Upper lobe of right lung (tissue), 1 donor: ENCODE data around the gene CNTD1. TPM values are rescaled to one million over a fixed set of nuclear protein-coding genes. Genes with fewer than 3 reads are reported as not detected.

Source experiments
- ATAC-seq: fragments of 200-7000 bp; cut with Tn5 transposase; one replicate; pipeline ENCODE4 v1.9.1; 2020; ENCODE audit warnings: mild to moderate bottlenecking, moderate library complexity
- DNase-seq: peaks from one replicate; pipeline ENCODE4 v3.0.0-alpha.2; 2020
- H3K27ac ChIP-seq: fragments of 200-600 bp; one replicate; pipeline ENCODE4 v1.8.0; 2022
- H3K27me3 ChIP-seq: fragments of 200-600 bp; one replicate; pipeline ENCODE4 v1.8.0; 2022; ENCODE audit warnings: mild to moderate bottlenecking
- H3K36me3 ChIP-seq: fragments of 200-600 bp; one replicate; pipeline ENCODE4 v1.8.0; 2022
- H3K4me1 ChIP-seq: fragments of 200-600 bp; one replicate; pipeline ENCODE4 v1.8.0; 2022
- H3K4me3 ChIP-seq: fragments of 200-600 bp; one replicate; pipeline ENCODE4 v1.8.0; 2022; ENCODE audit warnings: mild to moderate bottlenecking
- H3K9me3 ChIP-seq: fragments of 200-600 bp; one replicate; pipeline ENCODE4 v1.8.0; 2022
- CTCF ChIP-seq: fragments of 200-600 bp; IDR thresholded peaks from one replicate; pipeline ENCODE4 v1.8.0; 2022; ENCODE audit warnings: antibody characterized with exemption
- intact Hi-C: fragments of 100-400 bp; cut with DNase I; formaldehyde crosslinking; loops from one replicate; pipeline ENCODE4 v1.11.0; 2022
- total RNA-seq: library from RNA; stranded (reverse); fragmentation: NEBNext Ultra II Directional; extraction: Animal tissue kit (Norgen Biotek cat#: 25700); gene quantifications from one replicate; pipeline ENCODE4 v1.2.1, GENCODE V29; 2021
- donor health status: DM: no; HTN: yes; CAD: no; lungs with severe emphysema.

CNTD1 gene
- total RNA-seq, 1 donor from 2014 or later: 0.14 TPM

- TF ChIP-seq CTCF: no peak
- ATAC-seq (no peak), DNase-seq (no peak)
- no peaks in the 10 kb centered on the region for H3K27me3 ChIP-seq
- H3K4me1 ChIP-seq: peaks cover 18% of the 10 kb centered on the region
- no peaks in the 10 kb centered on the region for H3K36me3 ChIP-seq
- no peak overlapping the region for H3K4me3 ChIP-seq
- H3K9me3 ChIP-seq: no peaks in the 10 kb centered on the region
- no peak overlapping the region for H3K27ac ChIP-seq
- intact Hi-C loops: no loop called here
Observed at GRCh38 chr17:42795465-42795864, 3.2 kb upstream of the CNTD1 start.

- intact Hi-C loops: no loop called here
- Histone ChIP-seq H3K27me3 (no peaks in the 10 kb centered on the region), H3K27ac (no peak overlapping the region), H3K9me3 (no peaks in the 10 kb centered on the region), H3K4me3 (no peak overlapping the region), H3K36me3 (no peaks in the 10 kb centered on the region), H3K4me1 (peaks cover 18% of the 10 kb centered on the region)
- DNase-seq: no peak
- no peak for ATAC-seq
- no peak for TF ChIP-seq CTCF
Observed at GRCh38 chr17:42796066-42796758, 2.4 kb upstream of the CNTD1 start.

GRCh38 chr17:42797067-42798007, 1.3 kb upstream of the CNTD1 start:
- intact Hi-C loops: no loop called here
- no peak for TF ChIP-seq CTCF
- H3K27ac ChIP-seq: peak overlapping the region; percentile 79
- ATAC-seq: no peak
- H3K9me3 ChIP-seq: no peaks in the 10 kb centered on the region
- DNase-seq: no peak
- H3K4me1 ChIP-seq: peaks cover 18% of the 10 kb centered on the region
- H3K27me3 ChIP-seq: no peaks in the 10 kb centered on the region
- no peaks in the 10 kb centered on the region for H3K36me3 ChIP-seq
- H3K4me3 ChIP-seq: peak overlapping the region; percentile 85

GRCh38 chr17:42798011-42798382, 664 bp upstream of the CNTD1 start:
- no peak for ATAC-seq
- intact Hi-C loops: no loop called here

More at GRCh38 chr17:42798011-42798382, 664 bp upstream of the CNTD1 start:
- no peak for DNase-seq
- no peaks in the 10 kb centered on the region for H3K36me3 ChIP-seq
- peaks cover 18% of the 10 kb centered on the region for H3K4me1 ChIP-seq
- no peaks in the 10 kb centered on the region for H3K27me3 ChIP-seq
- peak overlapping the region; percentile 85 for H3K4me3 ChIP-seq
- H3K9me3 ChIP-seq: no peaks in the 10 kb centered on the region
- no peak for TF ChIP-seq CTCF
- peak overlapping the region; percentile 79 for H3K27ac ChIP-seq
